DMS114 treated with DMSO at 0.1 percent for 48 hours (cell line): Measurements from ENCODE around the gene BOK.
"Not testable (repeated sequence)": the region's sequence is repeated elsewhere in the genome, so short reads cannot be mapped to it uniquely, and the experiment has no call there.

ENCODE experiments used
- DNase-seq: peaks from one replicate; lab custom pipeline; 2025; ENCODE audit not compliant: unreplicated experiment; lab: John Stamatoyannopoulos, UW

BOK gene

GRCh38 chr2:241555711-241556110 lies 2.8 kb upstream of the BOK start:
- DNase-seq, result no peak

- DNase-seq, result no peak
These were observed 1.8 kb upstream of the BOK start for GRCh38 chr2:241556746-241557145.

GRCh38 chr2:241559323-241560161 lies 997 bp downstream of the BOK start:
- peak; percentile 28 for DNase-seq

DNA sequence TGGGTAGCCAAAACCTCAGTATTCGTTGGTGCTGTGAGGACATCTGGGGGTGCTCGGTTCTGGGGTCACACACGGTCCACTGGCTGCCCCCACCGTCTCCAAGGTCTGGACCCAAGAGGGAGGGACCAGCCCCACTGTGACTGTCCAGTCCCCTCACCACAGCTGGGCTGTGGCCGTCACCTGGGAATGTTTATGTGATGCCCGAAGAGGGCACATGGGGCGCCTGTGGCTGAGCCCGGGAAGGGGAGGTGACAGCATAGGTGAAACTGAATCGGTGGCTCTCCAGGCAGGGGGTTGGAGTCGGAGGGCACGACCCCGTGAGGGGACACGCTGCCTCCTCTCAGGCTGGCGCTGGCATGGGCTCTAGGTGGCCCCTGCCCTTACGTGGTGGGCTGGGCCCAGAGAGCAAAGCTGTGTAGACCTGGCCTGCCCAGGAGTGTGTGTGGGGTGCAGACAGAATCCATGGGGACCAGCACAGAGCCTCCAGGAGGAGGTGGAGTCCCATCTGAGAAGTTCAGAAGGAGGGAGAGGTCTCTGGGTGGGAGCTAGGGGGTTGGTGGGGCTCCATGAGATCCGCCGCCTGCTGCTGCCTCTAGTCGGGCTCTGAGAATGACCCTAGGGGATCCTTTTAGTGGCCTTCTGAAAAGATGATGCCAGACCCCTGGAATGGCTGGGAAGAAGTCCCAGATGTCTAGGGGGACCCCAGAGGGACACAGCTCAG lies 1.8 kb downstream of the BOK start:
- no peak for DNase-seq

DNA sequence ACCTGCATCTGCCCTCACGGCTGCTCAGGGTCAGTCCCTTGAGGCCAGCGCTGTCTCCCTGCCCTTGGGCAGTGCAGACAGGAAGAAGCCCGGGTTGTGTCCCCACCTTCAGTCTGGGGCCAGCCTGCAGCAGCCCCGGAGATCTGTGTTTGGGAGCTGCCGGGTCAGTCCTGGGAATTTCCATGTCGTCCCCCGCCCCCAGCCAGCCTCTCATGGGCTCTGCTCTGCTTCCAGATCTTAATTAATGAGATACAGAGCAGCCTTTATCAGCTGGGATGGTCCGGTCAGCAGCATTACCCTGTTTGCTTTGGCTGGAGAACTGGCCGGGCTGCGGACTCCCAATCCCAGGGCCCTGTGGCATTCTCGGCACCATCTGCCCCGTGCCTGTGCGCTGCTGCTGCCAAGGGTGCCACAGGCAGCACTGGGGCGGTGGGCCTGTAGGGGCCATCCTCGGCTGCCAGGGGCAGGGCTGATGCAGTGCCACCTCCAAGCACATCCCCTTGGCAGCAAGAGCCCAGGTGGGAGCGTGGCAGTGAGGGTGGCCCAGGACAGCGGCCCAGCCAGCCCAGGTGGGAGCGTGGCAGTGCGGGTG lies 2.4 kb downstream of the BOK start:
- DNase-seq, result no peak

- DNase-seq, result no peak
These were observed 3.3 kb downstream of the BOK start for GRCh38 chr2:241561832-241562231.

GRCh38 chr2:241562269-241562891 lies 3.8 kb downstream of the BOK start:
- DNase-seq, result no peak

DNA sequence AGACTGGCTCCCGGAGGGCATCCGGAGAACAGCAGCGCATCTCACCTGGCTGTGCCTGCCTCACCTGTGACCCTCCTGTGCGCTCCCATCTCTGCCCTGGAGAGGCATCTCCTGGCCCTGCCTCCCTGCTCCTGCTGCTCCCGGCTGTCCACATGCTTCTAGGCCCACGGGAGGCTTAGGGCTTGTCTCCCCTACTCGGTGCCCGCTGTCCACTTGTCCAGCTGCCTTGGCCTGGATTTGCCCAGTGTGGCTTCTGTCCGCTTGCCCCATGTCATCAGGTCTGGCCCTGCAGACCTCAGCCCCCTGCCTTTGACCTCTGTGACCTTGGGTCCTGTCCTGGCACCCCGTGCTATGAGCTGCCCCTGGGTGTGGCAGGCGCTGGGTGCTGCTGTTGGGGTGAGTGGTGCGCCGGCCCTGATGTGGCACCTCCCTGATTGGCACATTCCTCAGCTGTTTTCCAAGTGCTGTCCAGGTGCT lies 4.5 kb downstream of the BOK start:
- DNase-seq, result no peak

DNA sequence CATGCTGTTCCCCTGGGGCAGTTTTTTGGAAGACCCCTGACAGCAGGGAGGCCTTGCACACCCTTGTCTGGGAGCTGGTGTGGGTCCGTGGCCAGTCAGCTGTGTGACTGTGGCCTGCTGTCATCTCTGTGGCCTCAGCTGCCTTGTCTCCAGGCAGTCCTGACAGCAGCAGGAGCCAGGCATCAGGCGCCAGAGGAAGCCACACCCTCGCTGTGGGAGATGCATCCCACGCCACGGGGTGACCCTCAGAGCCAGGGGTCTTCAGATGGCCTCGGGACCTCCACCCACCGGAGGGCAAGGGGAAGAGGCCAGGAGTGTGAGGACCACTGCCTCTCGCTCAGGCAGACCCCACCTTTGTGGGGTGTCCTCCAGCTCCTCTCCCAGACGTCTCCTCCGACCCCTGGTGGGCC lies 5.0 kb downstream of the BOK start:
- no peak for DNase-seq

DNA sequence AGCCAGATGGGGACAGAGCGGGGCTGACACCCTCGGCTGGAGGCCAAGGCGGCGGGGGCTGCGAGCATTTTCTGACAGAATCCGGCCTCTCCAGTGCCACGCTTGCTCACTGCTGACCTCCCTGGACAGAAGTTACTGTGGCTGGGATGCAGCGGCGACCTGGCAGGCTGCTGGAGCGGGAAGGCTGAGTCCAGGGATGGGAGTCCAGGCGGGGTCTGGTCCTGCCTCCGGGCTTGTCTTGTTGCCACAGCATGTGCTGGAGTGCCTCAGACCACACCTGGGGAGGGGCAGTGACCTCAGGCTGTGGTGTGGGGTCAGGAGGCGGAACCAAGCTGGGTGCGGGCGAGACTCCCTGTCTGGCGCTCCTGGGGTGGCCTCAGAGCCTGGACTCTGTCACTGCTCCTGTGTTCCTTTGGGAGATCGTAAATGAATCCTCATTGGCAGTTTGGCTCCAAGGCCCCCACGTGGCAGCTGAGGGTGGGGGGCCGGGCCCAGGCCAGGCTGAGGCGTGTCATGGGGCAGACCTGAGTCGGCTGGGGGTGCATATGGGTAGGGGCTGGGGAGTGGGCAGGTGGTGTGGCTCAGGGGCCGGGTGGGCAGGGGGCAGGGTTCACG lies 5.5 kb downstream of the BOK start:
- no peak for DNase-seq

DNA sequence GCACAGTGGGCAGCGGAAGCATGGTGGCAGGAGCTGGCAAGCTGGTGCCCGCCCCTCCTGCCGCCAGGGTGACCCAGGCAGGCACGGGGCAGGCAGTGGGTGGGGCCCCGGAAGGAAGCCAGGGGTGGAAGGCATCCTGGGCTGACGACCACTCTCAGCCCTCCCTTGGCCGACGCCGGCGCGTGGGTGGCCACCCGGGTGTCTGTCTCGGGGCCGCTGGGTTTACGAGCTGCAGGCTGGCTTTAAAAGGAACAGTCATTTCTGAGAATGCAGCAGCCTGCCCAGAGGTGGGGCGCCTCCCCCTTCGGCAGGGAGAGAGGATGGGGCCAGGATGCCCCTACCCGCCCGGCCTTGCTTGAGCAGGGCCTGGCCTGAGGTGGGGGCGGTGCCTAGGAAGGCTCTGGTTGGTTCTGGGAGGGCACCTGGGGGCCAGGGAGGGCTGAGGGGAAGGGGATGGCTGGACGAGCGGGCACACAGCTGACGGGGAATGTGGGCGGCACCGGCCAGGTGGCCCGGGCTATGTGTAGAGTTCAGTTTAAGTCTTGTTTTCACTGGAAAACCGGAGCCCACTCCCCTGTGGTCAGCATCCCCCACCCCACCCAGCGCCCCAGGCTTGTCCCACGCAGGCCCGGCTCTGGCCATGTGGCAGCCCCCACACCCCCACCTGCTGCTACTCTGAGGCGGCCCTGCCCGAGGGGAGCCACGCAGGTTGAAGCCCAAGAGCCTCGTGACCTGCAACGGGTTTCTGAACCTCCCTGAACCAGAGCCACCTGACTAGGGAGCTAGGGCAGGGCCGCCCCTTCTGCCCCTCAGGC lies 6.3 kb downstream of the BOK start:
- no peak for DNase-seq

GRCh38 chr2:241565411-241565810 lies 6.9 kb downstream of the BOK start:
- DNase-seq, result no peak

DNA sequence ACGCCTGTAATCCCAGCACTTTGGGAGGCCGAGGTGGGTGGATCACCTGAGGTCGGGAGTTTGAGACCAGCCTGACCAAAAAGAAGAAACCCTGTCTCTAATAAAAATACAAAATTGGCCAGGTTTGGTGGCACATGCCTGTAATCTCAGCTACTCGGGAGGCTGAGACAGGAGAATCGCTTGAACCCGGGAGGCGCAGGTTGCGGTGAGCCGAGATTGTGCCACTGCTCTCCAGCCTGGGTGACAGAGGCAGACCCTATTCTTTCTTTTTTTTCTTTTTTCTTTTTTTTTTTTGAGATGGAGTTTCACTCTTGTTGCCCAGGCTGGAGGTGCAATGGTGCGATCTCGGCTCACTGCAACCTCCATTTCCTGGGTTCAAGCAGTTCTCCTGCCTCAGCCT lies 7.5 kb downstream of the BOK start:
- DNase-seq, result not testable (repeated sequence)

- DNase-seq, result no peak
These were observed 7.9 kb downstream of the BOK start for GRCh38 chr2:241566468-241566867.

- DNase-seq, result not testable (repeated sequence)
These were observed 8.7 kb downstream of the BOK start for GRCh38 chr2:241567266-241567665.

GRCh38 chr2:241567776-241568175 lies 9.2 kb downstream of the BOK start:
- DNase-seq, result no peak

- no peak for DNase-seq
These were observed 10.2 kb downstream of the BOK start for GRCh38 chr2:241568726-241569125.

DNA sequence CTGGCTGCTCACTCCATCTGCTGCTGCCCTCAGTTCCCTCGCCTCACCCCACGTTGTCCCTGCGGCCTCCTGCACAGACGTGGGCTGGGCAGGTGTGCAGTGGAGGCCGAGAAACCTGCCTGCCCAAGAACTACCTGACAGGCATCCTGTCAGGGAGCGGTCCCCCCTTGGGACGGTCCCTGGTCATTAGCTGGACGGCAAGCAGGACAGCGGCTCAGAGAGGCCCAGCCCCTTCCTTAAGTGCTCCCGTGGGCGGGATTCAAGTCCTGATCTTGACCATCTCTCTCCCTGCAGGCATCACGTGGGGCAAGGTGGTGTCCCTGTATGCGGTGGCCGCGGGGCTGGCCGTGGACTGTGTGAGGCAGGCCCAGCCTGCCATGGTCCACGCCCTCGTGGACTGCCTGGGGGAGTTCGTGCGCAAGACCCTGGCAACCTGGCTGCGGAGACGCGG lies 11.3 kb downstream of the BOK start:
- DNase-seq, result no peak

- DNase-seq, result no peak
These were observed 12.5 kb downstream of the BOK start for GRCh38 chr2:241570961-241571581.
